ENCODE measurements around the gene RAB17.

The RAB17 gene

GRCh38 chr2:237585590-237586221 lies 4.8 kb downstream of the RAB17 start:
- H3K27ac ChIP-seq: no peak overlapping the region; the same call in 1 of the 2 replicates
- TF ChIP-seq CTCF (conservative IDR thresholded peaks at IDR 0.05): no peak

GRCh38 chr2:237583385-237584295 lies 6.9 kb downstream of the RAB17 start:
- no peak for TF ChIP-seq CTCF (conservative IDR thresholded peaks at IDR 0.05)
- peak overlapping the region; percentile 75 for H3K27ac ChIP-seq

- H3K27ac ChIP-seq: peak overlapping the region; percentile 75
- peak; percentile 65 for TF ChIP-seq CTCF (conservative IDR thresholded peaks at IDR 0.05)
These were observed 8.5 kb downstream of the RAB17 start for GRCh38 chr2:237581751-237582746.

GRCh38 chr2:237581326-237581725 lies 9.2 kb downstream of the RAB17 start:
- no peak for TF ChIP-seq CTCF (conservative IDR thresholded peaks at IDR 0.05)
- peak overlapping the region; percentile 75 for H3K27ac ChIP-seq

GRCh38 chr2:237577956-237578870 lies 12.3 kb downstream of the RAB17 start:
- TF ChIP-seq CTCF (conservative IDR thresholded peaks at IDR 0.05): no peak
- H3K27ac ChIP-seq: no peak overlapping the region

- no peak for TF ChIP-seq CTCF (conservative IDR thresholded peaks at IDR 0.05)
- no peak overlapping the region for H3K27ac ChIP-seq
These were observed 13.1 kb downstream of the RAB17 start for GRCh38 chr2:237577458-237577857.
